ENCODE data around the gene ZNF438.

- TF ChIP-seq, protein P1, sequence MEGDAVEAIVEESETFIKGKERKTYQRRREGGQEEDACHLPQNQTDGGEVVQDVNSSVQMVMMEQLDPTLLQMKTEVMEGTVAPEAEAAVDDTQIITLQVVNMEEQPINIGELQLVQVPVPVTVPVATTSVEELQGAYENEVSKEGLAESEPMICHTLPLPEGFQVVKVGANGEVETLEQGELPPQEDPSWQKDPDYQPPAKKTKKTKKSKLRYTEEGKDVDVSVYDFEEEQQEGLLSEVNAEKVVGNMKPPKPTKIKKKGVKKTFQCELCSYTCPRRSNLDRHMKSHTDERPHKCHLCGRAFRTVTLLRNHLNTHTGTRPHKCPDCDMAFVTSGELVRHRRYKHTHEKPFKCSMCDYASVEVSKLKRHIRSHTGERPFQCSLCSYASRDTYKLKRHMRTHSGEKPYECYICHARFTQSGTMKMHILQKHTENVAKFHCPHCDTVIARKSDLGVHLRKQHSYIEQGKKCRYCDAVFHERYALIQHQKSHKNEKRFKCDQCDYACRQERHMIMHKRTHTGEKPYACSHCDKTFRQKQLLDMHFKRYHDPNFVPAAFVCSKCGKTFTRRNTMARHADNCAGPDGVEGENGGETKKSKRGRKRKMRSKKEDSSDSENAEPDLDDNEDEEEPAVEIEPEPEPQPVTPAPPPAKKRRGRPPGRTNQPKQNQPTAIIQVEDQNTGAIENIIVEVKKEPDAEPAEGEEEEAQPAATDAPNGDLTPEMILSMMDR (IDR thresholded peaks at IDR 0.05), result no peak
- no peak for TF ChIP-seq POLR2A (IDR thresholded peaks at IDR 0.05)
These were observed 96.6 kb downstream of the ZNF438 start for GRCh38 chr10:30935078-30935477.

Data from lower leg skin (tissue), 3 donors.